Esophagus squamous epithelium (tissue), 4 donors: ENCODE measurements around the gene RBM17.

Source experiments
- POLR2A ChIP-seq, 4 donors: fragments of 450-650 bp; IDR thresholded peaks; one replicate each; pipeline ENCODE4 v1.6.1; 2017; ENCODE audit warnings: antibody characterized with exemption in 4 of 4, mild to moderate bottlenecking in 4 of 4, moderate library complexity in 3 of 4
- TF ChIP-seq, protein P1 (sequence below), 6 experiments: fragments of 450-650 bp in 4 of 6; fragments of 200-600 bp in 2 of 6; sonication (generic) in 2 of 6; IDR thresholded peaks; one replicate each; pipeline ENCODE4 v1.5.1; 2016 to 2019; ENCODE audit warnings: antibody characterized with exemption in 6 of 6, mild to moderate bottlenecking in 4 of 6, moderate library complexity in 4 of 6

DNA sequence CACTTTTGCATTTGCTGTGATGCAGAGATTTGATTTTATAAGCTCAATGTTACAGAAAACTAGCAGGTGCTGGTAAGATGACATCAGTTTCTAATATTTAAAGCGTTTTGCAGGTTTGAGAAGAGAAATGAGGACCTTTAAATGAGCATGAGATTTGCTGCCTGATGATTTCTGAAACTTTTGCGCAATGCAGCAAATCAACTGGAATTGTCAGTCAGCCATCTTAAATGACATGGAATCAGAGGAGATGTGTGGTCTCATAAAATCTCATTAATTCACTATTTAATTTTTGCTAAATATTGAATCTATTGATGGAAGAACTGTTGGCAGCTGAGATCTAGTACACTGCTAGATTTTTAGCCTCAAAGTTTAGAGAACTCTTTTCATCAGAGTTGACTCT lies 3.9 kb downstream of the RBM17 start:
- TF ChIP-seq, protein P1, sequence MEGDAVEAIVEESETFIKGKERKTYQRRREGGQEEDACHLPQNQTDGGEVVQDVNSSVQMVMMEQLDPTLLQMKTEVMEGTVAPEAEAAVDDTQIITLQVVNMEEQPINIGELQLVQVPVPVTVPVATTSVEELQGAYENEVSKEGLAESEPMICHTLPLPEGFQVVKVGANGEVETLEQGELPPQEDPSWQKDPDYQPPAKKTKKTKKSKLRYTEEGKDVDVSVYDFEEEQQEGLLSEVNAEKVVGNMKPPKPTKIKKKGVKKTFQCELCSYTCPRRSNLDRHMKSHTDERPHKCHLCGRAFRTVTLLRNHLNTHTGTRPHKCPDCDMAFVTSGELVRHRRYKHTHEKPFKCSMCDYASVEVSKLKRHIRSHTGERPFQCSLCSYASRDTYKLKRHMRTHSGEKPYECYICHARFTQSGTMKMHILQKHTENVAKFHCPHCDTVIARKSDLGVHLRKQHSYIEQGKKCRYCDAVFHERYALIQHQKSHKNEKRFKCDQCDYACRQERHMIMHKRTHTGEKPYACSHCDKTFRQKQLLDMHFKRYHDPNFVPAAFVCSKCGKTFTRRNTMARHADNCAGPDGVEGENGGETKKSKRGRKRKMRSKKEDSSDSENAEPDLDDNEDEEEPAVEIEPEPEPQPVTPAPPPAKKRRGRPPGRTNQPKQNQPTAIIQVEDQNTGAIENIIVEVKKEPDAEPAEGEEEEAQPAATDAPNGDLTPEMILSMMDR (IDR thresholded peaks at IDR 0.05), result no peak
- no peak for TF ChIP-seq POLR2A (IDR thresholded peaks at IDR 0.05)
